Peyer's patch (tissue), 4 donors: ENCODE results near the gene IGFBP1.

Experiments
- CTCF ChIP-seq, 6 experiments: fragments of 450-650 bp in 4 of 6; fragments of 200-600 bp in 2 of 6; sonication (generic) in 1 of 6; IDR thresholded peaks; one replicate each; pipeline ENCODE4 v1.5.1; 2017 to 2019; ENCODE audit warnings: antibody characterized with exemption in 6 of 6, mild to moderate bottlenecking in 3 of 6, moderate library complexity in 1 of 6
- POLR2A ChIP-seq, 2 donors: fragments of 450-650 bp; IDR thresholded peaks; one replicate each; pipeline ENCODE4 v1.5.1; 2017; ENCODE audit warnings: antibody characterized with exemption in 2 of 2, mild to moderate bottlenecking in 2 of 2, moderate library complexity in 2 of 2

GRCh38 chr7:45874408-45875131 is 13.7 kb upstream of the IGFBP1 start:
- TF ChIP-seq CTCF (IDR thresholded peaks at IDR 0.05) (no peak), POLR2A (IDR thresholded peaks at IDR 0.05) (no peak)
